SK-N-SH (cell line): ENCODE measurements around the gene BLOC1S3. TPM values are rescaled to one million over a fixed set of nuclear protein-coding genes. Genes with fewer than 3 reads are reported as not detected.

Source experiments
- CTCF ChIA-PET: fragments of 300-600, 350-600 bp; formaldehyde crosslinking; extraction: SDS; loops from one replicate; lab custom pipeline; 2021; lab: Yijun Ruan, JAX
- POLR2A ChIA-PET: fragments of 350-600 bp; sonication (Branson Sonifier 250); formaldehyde crosslinking; extraction: SDS; loops from one replicate; lab custom pipeline; 2020; ENCODE audit warnings: antibody characterized with exemption, inconsistent platforms; lab: Yijun Ruan, JAX
- DNase-seq: peaks from one replicate; pipeline ENCODE4 v3.0.0; 2012
- H2AFZ ChIP-seq: fragments of 200-600 bp; sonication (generic); 2 replicates; pipeline ENCODE4 v1.8.1; 2016; ENCODE audit warnings: antibody characterized with exemption, mild to moderate bottlenecking, low read depth
- H3F3A ChIP-seq: fragments of 200-600 bp; sonication (generic); replicated peaks from 2 replicates; pipeline ENCODE3; 2016; ENCODE audit warnings: antibody characterized with exemption, mild to moderate bottlenecking; ENCODE audit not compliant: insufficient read depth
- H3K27ac ChIP-seq, 2 experiments: fragments of 200-500 bp in 1 of 2; fragments of 200-600 bp in 1 of 2; sonication (Bioruptor generic) in 1 of 2; sonication (generic), shearing (Covaris generic) in 1 of 2; 2 replicates each; pipeline versions ENCODE4 v1.5.1 to v1.6.1; 2014 to 2016; ENCODE audit warnings: low read depth in 2 of 2, inconsistent platforms in 1 of 2, low read length in 1 of 2, mild to moderate bottlenecking in 1 of 2, mixed read lengths in 1 of 2
- H3K27me3 ChIP-seq: fragments of 200-600 bp; sonication (generic), shearing (Covaris generic); 2 replicates; pipeline ENCODE4 v1.6.1; 2016; ENCODE audit warnings: mixed run types; ENCODE audit not compliant: insufficient read depth
- H3K36me3 ChIP-seq, 2 experiments: fragments of 200-500 bp in 1 of 2; fragments of 200-600 bp in 1 of 2; sonication (Bioruptor generic) in 1 of 2; sonication (generic) in 1 of 2; replicated peaks in 1 of 2; 2 replicates each; pipeline versions ENCODE3 to v1.5.1; 2014 to 2016; ENCODE audit warnings: low read length in 1 of 2, mild to moderate bottlenecking in 1 of 2; ENCODE audit not compliant: insufficient read depth in 2 of 2, control insufficient read depth in 1 of 2
- H3K4me1 ChIP-seq, 2 experiments: fragments of 200-500 bp in 1 of 2; fragments of 200-600 bp in 1 of 2; sonication (Bioruptor generic) in 1 of 2; sonication (generic), shearing (Covaris generic) in 1 of 2; 2 replicates each; pipeline versions ENCODE4 v1.5.1 to v1.6.1; 2014 to 2016; ENCODE audit warnings: low read depth in 1 of 2, low read length in 1 of 2, mixed run types in 1 of 2; ENCODE audit not compliant: insufficient read depth in 2 of 2, control insufficient read depth in 1 of 2
- H3K4me2 ChIP-seq: fragments of 200-600 bp; sonication (generic), shearing (Covaris generic); 2 replicates; pipeline ENCODE4 v1.6.1; 2017; ENCODE audit warnings: mixed run types
- H3K4me3 ChIP-seq, 2 experiments: fragments of 200-500 bp in 1 of 2; fragments of 200-600 bp in 1 of 2; sonication (Bioruptor generic) in 1 of 2; sonication (generic), shearing (Covaris generic) in 1 of 2; 2 replicates each; pipeline versions ENCODE4 v1.5.1 to v1.8.1; 2014 to 2016; ENCODE audit warnings: low read depth in 2 of 2, inconsistent platforms in 1 of 2, low read length in 1 of 2, mild to moderate bottlenecking in 1 of 2, mixed read lengths in 1 of 2, moderate library complexity in 1 of 2
- H3K79me2 ChIP-seq: fragments of 200-600 bp; sonication (generic); 2 replicates; pipeline ENCODE4 v1.8.1; 2017; ENCODE audit warnings: mild to moderate bottlenecking; ENCODE audit not compliant: insufficient read depth
- H3K9ac ChIP-seq: fragments of 200-600 bp; sonication (generic); 2 replicates; pipeline ENCODE4 v1.6.1; 2017; ENCODE audit warnings: mixed run types
- H3K9me2 ChIP-seq: fragments of 200-600 bp; sonication (generic); 2 replicates; pipeline ENCODE4 v1.6.1; 2017; ENCODE audit warnings: mixed run types
- H3K9me3 ChIP-seq: fragments of 200-600 bp; sonication (generic); 2 replicates; pipeline ENCODE4 v1.6.1; 2017; ENCODE audit warnings: mixed run types, mild to moderate bottlenecking, moderate library complexity
- H4K20me1 ChIP-seq: fragments of 200-600 bp; sonication (generic); 2 replicates; pipeline ENCODE4 v1.6.1; 2017; ENCODE audit warnings: mild to moderate bottlenecking, mixed run types; ENCODE audit not compliant: insufficient read depth
- EP300 ChIP-seq, 2 experiments: IDR thresholded peaks; 2 replicates each; pipeline versions ENCODE4 v1.4.0 to v1.6.1; 2012; ENCODE audit warnings: borderline replicate concordance in 1 of 2, low read depth in 1 of 2, low read length in 1 of 2
- EZH2phosphoT487 ChIP-seq: fragments of 200-600 bp; sonication (generic); IDR thresholded peaks from 2 replicates; pipeline ENCODE4 v1.6.1; 2017; ENCODE audit warnings: low read depth, mixed run types, mild to moderate bottlenecking, antibody characterized with exemption, moderate library complexity, borderline replicate concordance
- FOSL2 ChIP-seq: IDR thresholded peaks from 2 replicates; pipeline ENCODE4 v1.4.0; 2012; ENCODE audit warnings: low read depth, mild to moderate bottlenecking, moderate library complexity, borderline replicate concordance
- NFIC ChIP-seq: IDR thresholded peaks from 2 replicates; pipeline ENCODE4 v1.4.0; 2012; ENCODE audit warnings: borderline replicate concordance
- POLR2AphosphoS5 ChIP-seq: IDR thresholded peaks from 2 replicates; pipeline ENCODE4 v1.6.1; 2012; ENCODE audit warnings: low read depth, low read length
- RAD21 ChIP-seq: IDR thresholded peaks from 2 replicates; pipeline ENCODE4 v1.6.1; 2012; ENCODE audit warnings: mild to moderate bottlenecking, low read length
- RCOR1 ChIP-seq: fragments of 150-350 bp; IDR thresholded peaks from 2 replicates; pipeline ENCODE4 v1.6.1; 2017; ENCODE audit warnings: antibody characterized with exemption, low read length
- RXRA ChIP-seq: IDR thresholded peaks from 2 replicates; pipeline ENCODE4 v1.4.0; 2012; ENCODE audit warnings: low read depth, mild to moderate bottlenecking, borderline replicate concordance
- SIN3A ChIP-seq: IDR thresholded peaks from 2 replicates; pipeline ENCODE4 v1.6.1; 2012; ENCODE audit warnings: low read depth, mild to moderate bottlenecking, low read length, moderate library complexity, borderline replicate concordance
- TCF12 ChIP-seq: IDR thresholded peaks from 2 replicates; pipeline ENCODE4 v1.4.0; 2012
- WGBS: methylation state at CpG from one replicate; pipeline ENCODE4 v1.1.6; 2017; ENCODE audit warnings: low lambda C conversion rate; 5-methylcytosine and 5-hydroxymethylcytosine counted together
- polyA plus RNA-seq, 3 experiments: library from polyadenylated mRNA; depleted of rRNA; stranded (reverse); fragments of >200 nt; gene quantifications; 2 replicates each; pipeline ENCODE4 v1.2.3, GENCODE V29; 2012
- TF ChIP-seq, protein P1 (sequence below): IDR thresholded peaks from 2 replicates; pipeline ENCODE4; 2012

The BLOC1S3 gene
- polyA plus RNA-seq, 1 of the 3 experiments (the other 2 are of a cell fraction), result 3.0 TPM

DNA sequence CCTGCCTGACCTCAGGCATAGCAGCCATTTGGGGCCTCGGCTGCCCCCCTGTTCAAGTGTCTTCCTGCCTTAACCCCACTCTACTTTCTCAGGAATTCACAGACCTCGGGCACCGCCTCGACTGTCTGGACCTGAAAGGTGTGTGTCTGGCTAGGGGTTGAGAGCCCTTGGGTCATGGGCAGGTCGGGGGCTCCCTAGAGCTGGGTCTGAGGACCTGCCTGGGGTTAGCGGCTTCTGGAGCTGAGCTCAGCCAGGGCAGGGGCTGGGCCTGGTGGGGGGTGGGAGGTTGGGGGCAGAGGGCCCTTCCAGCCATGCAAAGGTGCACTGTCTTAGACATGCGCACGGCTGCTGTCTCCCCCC lies 38.5 kb upstream of the BLOC1S3 start:
- Histone ChIP-seq H3K4me2 (no peak overlapping the region), H3K27me3 (no peaks in the 10 kb centered on the region), H3K27ac (no peak overlapping the region), H3K36me3 (peaks cover 0 to 32% of the 10 kb centered on the region in 2 experiments), H3K4me3 (no peak overlapping the region), H3K9me2 (no peaks in the 10 kb centered on the region), H4K20me1 (0 out of 2 replicates have a peak, but pooled peaks cover 9% of the 10 kb centered on the region), H3F3A (no peaks in the 10 kb centered on the region), H3K9me3 (no peaks in the 10 kb centered on the region), H3K9ac (no peak overlapping the region), H2AFZ (no peak overlapping the region), H3K79me2 (peaks cover 27% of the 10 kb centered on the region; the same call in 1 of the 2 replicates), H3K4me1 (peaks cover 0 to 23% of the 10 kb centered on the region in 2 experiments; a peak in 1 of 4 replicates)
- ChIA-PET POLR2A (no interaction called here), CTCF (interaction anchor here (1.8 kb wide), 1 partner anchor 12 kb away, joined by 7 read pairs; no protein-coding TSS in a partner anchor)
- 80% methylated on average over 1 of the region's 8 CpGs for whole genome bisulfite sequencing
- DNase-seq, result no peak
- TF ChIP-seq TCF12 (no peak), EP300 (IDR thresholded peaks at IDR 0.05; ENCODE audit: borderline replicate concordance in 1 of 2, low read depth in 1 of 2, low read length in 1 of 2) (no peak), RAD21 (no peak), NFIC (no peak), RXRA (no peak), RCOR1 (no peak), FOSL2 (no peak), POLR2AphosphoS5 (no peak), EZH2phosphoT487 (no peak)

DNA sequence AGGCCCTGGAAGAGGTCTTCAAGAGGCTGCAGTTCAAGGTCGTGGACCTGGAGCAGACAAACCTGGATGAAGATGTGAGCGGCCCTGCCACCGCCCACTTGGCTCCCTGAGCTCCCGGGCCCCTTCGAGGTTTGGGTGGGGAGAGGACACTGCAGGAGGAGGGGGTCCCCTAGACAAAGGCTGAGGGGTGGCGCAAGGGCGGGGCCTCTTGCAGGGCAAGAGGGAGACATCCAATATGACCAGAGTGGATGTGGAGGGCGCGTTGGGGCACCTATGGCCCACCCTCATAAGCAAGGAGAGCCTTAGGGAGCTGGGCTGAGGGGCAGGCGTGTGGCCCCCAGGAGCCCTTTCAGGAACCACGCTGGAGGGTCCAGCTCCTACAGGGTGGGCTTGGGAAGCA lies 38.1 kb upstream of the BLOC1S3 start:
- no peak for TF ChIP-seq SIN3A
- TF ChIP-seq, protein P1, sequence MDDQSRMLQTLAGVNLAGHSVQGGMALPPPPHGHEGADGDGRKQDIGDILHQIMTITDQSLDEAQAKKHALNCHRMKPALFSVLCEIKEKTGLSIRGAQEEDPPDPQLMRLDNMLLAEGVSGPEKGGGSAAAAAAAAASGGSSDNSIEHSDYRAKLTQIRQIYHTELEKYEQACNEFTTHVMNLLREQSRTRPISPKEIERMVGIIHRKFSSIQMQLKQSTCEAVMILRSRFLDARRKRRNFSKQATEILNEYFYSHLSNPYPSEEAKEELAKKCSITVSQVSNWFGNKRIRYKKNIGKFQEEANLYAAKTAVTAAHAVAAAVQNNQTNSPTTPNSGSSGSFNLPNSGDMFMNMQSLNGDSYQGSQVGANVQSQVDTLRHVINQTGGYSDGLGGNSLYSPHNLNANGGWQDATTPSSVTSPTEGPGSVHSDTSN, result no peak
- no peak for TF ChIP-seq EZH2phosphoT487
- no peaks in the 10 kb centered on the region for H3F3A ChIP-seq
- DNase-seq, result no peak
- no peak overlapping the region for H2AFZ ChIP-seq
- POLR2A ChIA-PET, result no interaction called here
- no peak overlapping the region for H3K9ac ChIP-seq
- H3K4me2 ChIP-seq, result no peak overlapping the region
- 100% methylated on average over 5 of the region's 11 CpGs for WGBS
- 0 out of 2 replicates have a peak, but pooled peaks cover 9% of the 10 kb centered on the region for H4K20me1 ChIP-seq
- peaks cover 23% of the 10 kb centered on the region; the same call in 1 of the 2 replicates for H3K79me2 ChIP-seq
- no peak overlapping the region for H3K27ac ChIP-seq
- no peaks in the 10 kb centered on the region for H3K9me3 ChIP-seq
- no peak overlapping the region for H3K4me3 ChIP-seq
- peaks cover 0 to 23% of the 10 kb centered on the region in 2 experiments; a peak in 1 of 4 replicates for H3K4me1 ChIP-seq
- CTCF ChIA-PET, result interaction anchor here (1.8 kb wide), 1 partner anchor 12 kb away, joined by 7 read pairs; no protein-coding TSS in a partner anchor
- peaks cover 0 to 35% of the 10 kb centered on the region in 2 experiments for H3K36me3 ChIP-seq
- no peaks in the 10 kb centered on the region for H3K27me3 ChIP-seq
- H3K9me2 ChIP-seq, result no peaks in the 10 kb centered on the region
